Activated gamma-delta T cell (primary cell): ENCODE measurements around the gene PLCB3.

Source experiments
- DNase-seq: peaks from one replicate; lab custom pipeline; 2025; lab: John Stamatoyannopoulos, UW

The PLCB3 gene

DNA sequence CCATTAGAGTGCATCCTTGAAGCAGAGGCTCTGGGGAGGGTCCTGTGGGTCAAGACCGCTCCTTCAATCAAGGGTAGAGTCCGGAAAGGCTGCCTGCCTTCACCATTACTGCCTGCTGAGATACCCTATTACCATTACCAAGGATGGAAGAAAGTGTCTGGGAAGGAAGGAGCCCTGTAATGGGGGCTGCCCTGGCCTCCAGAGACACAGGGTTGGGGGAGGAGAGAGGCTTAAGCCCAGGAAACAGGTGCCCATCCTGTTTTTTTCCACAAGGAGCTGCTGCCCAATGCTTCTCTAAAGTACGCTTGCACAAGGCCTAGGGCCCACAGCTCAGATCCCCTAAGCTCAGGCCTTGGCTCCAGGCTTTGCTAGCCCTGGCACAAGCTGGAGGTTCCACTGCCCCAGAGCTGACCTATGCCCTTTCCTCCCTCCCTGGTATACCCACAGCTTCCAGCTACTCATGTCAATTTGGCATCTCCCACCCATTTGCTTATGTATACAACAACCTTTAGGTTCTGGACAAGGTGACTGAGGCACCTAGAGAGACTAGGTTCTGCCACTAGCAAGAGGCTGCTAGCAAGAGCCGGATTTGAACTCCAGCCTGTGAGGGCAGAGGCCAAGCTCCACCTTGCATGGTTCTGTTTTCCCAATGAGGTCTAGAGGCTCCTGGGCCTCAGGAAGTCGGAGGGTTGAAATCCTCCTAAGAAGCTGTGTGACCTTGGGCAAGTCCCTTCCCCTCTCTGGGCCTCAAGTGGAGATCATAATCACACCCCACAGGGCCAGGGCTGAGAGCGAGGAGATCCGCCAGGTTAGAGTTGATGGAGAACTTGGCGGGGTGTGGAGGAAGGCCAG is 1.5 kb upstream of the PLCB3 start:
- DNase-seq: no peak

DNA sequence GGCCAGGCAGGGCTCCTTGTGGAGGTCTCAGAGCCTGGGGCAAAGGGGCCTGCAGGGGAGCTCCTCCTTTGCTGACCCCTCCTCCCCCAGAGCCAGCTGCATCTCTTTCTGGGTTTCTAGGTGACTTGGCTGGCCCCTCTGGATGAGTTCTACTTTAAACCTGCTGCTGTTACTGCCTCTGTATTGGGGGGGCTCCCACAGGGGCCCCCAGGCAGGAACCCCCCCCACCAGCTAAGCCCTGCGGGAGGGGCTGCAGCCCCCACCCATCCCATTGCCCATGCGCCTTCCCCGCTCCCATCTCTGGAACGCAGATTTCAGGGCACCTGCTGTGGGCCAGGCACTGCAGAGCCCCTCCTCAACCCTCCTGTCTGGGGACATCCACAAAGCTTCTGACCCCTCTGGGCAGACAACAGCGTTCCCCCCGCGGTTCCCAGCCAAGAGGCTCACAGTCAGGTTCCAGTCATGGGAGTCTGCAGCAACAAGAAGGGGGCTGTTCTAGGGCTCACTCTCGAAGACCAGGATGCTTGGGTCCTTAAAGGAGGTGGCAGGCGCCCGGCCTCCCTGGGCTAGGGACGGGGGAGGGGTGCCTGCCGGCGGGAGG is 815 bp upstream of the PLCB3 start:
- DNase-seq: no peak

DNA sequence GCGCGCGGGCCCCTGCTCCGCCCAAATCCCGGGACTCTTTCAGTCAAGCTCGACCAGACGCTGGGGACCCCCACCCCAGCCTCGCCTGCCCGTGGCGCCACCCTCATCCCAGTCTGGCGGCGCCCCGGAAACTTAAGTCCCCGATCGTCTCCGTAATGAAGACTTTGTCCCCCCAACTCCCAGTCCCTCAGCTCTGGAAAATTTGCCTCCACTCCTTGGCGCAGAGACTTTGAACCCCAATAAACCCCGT is 348 bp downstream of the PLCB3 start:
- DNase-seq: no peak

DNA sequence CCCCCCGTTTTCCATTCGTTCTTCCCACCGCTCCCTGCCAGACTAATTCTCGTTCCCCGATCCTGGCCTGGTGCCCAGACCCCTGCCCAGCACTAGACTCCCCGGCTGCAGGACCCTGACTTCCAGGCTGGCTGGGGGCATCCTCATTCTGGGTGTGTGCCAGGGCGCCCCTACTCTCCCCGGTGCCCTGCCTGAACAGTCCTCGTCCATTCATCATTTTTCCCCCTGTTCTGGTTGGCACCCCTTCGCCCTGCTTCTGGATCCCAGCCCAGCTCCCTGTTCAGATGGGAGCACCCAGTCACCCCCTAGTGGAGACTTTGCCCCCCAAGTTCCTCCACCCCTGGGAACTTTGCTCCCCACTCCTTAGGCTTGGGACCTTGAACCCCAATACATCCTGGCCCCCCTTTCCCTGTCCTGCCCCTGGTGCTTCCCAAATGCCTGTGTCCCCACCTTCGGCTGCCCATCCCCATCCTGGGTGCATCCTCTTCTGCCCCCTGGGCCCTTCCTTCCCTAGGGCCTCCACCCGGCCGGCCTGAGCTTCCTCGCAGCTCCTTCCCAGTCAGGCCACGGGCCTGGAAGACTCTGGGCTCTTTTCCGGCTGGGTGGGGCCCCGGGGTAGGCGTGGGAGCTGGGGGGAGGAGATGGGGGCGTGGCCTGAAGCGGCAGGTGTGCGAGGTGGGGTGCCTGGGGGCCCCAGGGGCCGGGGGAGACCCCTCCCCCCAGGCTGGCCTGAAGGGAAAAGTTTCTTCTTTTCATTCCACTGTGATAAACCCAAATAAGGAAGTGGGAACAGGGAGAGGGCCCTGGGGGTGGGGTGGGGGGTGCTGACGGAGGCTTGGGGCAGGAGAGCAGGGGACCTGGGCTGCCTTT is 908 bp downstream of the PLCB3 start:
- no peak for DNase-seq

DNA sequence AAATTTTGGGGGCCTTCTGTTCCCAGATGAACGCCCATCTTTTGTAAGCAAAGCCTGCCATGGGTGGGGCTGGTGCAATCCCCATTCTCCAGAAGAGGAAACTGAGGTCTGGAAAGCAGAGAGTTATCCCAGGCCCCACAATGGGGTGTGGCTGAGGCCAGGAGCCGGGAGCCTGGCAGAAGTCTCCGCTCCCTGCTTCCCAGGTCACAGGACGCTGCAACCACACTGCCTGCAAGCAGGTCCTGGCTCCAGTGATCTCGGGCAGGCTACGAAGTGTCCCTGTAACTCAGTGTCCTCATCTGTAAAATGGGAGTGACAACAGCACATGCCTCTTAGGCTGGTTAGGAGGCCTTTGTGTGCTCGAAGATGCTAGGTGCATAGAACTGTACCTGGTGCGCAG is 1.7 kb downstream of the PLCB3 start:
- no peak for DNase-seq

DNA sequence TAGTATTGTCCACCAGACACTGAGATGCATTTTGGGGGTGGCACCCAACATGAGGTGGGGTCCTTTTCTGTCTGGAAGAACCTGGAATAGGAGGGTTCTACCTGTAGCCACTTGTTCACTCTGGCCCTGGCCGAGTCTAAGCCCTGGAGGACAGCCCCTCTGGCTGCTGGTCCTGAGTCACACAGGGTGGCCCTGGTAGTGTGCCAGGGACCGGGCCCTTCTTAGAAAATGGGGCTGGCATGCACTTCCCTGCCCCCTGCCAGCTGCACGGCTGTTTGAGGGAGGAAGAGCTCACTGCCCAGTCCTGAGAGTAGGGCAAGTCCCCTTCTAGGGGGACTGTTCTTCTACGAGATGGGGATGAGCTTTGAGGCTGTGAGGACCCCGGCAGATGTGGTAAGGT is 2.2 kb downstream of the PLCB3 start:
- DNase-seq: no peak

DNA sequence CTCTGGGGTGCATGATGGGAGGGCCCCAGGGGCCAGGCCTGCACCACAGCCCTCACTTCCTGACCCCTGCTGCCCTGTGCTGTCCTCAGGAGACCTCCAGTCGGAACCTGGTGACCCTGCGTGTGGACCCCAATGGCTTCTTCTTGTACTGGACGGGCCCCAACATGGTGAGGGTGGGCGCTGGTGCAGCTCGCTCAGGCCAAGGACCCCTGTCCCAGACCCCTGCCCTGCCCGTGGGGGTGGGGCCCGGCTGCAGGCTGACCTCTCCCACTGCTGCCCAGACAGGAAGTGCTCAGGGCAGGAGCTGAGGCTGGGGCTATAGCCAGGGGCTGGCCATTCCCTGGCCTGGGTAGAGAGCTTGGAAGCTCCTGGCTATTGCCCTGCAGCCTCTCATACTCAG is 3.0 kb downstream of the PLCB3 start:
- DNase-seq: no peak

DNA sequence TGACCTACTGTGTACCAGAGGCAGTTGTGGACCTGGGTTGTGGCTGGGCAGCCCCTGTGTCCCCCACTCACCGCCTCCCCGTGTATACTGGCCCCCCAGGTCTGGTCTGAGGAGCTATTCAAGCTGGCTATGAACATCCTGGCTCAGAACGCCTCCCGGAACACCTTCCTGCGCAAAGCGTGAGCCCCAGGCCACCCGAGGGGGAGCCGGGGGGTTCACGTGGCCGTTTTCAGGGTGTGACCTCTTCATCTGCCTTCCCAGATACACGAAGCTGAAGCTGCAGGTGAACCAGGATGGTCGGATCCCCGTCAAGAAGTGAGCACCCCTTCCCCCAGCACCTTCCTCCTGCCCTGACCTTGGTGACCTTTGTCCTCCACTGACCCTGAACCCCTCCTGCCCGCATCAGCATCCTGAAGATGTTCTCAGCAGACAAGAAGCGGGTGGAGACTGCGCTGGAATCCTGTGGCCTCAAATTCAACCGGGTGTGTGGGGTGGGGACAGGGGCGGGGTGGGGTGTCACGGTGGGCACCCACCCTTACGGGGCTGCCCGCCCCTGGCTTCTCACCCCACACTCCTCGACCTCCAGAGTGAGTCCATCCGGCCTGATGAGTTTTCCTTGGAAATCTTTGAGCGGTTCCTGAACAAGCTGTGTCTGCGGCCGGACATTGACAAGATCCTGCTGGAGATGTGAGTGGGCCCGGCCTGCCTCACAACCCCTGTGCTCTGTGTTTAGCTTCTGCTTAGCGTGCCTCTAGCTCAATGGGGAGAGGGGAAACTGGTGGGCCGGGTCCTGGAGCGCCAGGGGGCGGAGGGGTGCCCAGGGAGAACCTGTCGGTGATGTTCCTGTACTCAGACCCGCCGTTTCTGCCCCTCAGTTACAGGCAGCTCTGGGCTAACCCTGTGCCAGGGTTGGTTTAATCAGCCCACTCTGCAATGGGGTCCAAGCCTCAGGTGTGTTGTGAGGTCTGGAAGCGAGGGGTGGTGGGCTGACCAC is 4.1 kb downstream of the PLCB3 start:
- no peak for DNase-seq

DNA sequence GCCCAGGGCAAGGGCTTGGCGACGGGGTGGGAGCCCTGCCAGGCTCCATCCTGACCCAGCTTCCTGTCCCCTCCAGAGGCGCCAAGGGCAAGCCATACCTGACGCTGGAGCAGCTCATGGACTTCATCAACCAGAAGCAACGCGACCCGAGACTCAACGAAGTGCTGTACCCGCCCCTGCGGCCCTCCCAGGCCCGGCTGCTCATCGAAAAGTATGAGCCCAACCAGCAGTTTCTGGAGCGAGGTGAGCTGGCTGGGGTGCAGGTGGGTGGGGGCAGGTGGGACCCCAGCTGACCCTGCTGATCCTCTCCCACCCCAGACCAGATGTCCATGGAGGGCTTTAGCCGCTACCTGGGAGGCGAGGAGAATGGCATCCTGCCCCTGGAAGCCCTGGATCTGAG is 5.0 kb downstream of the PLCB3 start:
- DNase-seq: no peak

DNA sequence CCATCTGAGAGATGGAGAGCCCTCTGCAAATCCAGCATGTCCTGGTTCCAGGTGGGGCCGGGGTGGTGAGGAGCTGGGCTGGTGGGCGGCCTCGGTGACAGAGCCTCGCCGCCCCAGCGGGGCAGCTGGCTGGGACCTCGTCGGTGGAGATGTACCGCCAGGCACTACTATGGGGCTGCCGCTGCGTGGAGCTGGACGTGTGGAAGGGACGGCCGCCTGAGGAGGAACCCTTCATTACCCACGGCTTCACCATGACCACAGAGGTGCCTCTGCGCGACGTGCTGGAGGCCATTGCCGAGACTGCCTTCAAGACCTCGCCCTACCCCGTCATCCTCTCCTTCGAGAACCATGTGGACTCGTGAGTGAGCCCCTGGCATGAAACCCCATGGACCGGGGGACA is 7.0 kb downstream of the PLCB3 start:
- no peak for DNase-seq

DNA sequence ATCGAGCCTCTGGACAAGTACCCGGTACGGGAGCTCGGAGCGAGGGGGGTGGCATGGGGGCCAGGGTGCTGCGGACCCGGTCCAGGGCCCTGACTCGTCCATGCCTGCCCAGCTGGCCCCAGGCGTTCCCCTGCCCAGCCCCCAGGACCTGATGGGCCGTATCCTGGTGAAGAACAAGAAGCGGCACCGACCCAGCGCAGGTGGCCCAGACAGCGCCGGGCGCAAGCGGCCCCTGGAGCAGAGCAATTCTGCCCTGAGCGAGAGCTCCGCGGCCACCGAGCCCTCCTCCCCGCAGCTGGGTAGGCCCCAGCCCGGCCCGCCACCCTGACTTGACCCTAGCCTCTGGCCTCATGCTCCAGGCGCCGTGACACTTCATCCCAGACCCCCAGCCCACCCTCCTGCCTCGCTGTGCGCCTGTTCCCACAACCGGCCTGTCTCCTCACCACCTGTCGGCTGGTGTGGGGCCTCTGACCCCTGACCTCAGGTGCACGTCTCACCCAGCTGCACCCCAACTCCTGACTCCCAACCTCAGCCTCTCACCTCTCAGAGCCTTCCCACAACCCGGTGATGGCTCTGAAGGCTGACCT is 7.7 kb downstream of the PLCB3 start:
- no peak for DNase-seq

DNA sequence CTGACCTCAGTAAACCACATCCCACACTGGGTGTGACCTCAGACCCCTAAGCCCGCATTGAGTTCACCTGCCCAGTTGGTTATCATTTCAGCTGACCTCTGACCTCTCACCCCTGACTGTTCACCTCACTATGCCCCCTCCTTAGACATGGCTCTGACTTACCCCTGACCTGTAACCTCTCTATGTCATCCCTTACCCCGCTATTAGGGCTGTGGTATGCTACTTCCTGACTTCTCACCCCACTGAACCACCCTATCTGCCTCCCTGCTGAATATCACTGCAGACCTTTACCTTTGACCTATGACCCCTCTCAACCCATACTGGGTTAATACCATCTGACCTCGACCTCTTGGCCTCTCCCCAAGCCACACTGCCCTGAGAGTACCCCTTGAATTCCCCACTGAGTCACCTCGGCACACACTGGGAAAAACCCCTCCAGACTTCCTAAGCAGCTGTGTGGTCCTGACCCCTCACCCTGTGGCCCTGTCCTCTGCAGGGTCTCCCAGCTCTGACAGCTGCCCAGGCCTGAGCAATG is 8.3 kb downstream of the PLCB3 start:
- DNase-seq: no peak

DNA sequence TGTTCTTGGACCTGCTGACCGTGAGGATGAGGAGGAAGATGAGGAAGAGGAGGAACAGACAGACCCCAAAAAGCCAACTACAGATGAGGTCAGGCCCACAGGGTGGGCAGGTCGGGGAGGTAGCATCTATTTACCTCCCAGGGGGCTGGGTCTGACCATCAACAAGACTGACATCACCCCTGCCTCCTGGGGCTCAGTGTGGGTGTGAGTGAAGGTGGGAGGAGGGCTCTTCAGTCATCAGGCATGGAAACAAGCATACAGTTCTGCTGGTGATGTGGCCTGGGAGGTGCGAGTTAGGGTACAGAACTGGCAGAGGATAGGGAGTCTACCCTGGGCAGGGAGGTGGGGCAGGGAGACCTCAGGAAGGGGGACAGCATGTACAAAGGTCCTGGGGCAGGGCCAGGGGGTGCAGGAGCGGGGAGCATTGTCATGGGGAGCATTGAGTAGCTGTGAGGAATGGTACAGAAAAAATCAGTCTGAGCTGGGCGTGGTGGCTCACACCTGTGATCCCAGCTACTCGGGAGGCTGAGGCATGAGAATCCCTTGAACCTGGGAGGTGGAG is 8.9 kb downstream of the PLCB3 start:
- no peak for DNase-seq

DNA sequence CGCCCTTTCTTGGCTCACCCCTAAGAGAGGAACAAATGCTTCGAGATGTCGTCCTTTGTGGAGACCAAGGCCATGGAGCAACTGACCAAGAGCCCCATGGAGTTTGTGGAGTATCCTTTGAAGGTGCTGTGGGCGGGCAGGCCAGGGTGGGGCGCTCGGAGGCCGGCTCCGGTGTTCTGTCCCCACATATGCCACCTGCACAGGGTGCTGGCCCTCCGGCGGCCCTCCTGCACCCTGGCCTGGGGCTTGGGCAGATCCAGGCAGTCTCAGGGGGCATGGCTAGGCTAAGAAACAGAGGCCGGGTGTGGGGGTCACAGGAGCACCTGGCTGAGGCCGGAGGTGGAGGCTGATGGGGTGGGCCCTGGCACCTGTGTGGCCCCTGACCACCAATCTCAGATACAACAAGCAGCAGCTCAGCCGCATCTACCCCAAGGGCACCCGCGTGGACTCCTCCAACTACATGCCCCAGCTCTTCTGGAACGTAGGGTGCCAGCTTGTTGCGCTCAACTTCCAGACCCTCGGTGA is 10.3 kb downstream of the PLCB3 start:
- no peak for DNase-seq

DNA sequence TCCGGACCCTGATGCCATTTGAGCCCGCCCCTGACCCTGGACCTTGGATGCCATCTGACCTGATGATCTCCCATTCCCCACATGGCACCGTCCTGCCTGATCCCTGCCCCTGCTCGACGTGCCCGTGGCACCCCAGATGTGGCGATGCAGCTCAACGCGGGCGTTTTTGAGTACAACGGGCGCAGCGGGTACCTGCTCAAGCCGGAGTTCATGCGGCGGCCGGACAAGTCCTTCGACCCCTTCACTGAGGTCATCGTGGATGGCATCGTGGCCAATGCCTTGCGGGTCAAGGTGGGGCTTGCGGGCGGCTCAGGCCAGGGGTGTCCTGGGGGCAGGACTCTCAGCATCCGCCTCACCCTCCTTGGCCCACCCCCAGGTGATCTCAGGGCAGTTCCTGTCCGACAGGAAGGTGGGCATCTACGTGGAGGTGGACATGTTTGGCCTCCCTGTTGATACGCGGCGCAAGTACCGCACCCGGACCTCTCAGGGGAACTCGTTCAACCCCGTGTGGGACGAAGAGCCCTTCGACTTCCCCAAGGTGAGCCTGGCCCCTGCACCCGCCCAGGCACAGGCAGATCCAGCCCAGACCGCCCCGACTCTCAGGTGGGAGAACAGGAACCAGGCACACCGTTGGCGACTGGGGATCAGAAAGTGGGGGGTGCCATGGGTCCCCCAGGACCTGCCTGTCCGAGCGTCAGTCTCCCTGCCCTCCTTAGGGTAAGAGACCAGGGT is 11.1 kb downstream of the PLCB3 start:
- no peak for DNase-seq

DNA sequence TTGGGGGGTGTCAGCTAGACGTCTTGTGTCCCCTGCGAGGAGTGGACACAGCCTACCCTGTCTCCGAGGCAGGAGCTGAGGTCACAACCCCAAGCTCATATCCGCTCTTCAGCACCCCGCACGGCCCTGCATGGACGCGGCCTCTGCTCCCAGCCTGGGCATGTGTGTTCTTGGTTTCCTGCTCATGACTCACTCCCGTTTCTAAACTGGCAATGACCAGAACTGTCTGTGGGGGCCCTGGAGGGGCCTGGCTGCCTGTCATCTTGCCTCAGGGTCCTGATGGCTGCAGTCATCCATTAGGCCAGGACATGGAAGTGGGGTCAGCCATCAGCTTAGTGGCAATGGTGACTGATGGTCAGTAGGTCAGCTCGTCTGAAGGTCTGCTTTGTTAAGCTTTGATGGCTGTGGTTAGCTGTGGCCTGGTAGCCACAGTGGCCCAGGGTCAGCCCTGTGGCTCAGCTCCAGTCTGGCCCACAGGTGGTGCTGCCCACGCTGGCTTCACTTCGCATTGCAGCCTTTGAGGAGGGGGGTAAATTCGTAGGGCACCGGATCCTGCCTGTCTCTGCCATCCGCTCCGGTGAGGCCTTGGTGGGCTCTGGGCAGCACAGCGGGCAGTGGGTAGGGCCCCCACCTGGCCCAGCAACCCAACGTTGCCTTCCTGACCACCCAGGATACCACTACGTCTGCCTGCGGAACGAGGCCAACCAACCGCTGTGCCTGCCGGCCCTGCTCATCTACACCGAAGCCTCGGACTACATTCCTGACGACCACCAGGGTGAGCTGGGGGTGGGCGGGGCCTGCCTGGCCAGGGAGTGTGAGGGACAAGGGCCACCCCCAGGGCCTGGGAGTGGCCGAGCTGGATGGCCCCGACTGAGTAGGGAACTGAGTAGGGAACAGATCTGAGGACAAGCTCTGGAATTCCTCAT is 12.0 kb downstream of the PLCB3 start:
- no peak for DNase-seq

DNA sequence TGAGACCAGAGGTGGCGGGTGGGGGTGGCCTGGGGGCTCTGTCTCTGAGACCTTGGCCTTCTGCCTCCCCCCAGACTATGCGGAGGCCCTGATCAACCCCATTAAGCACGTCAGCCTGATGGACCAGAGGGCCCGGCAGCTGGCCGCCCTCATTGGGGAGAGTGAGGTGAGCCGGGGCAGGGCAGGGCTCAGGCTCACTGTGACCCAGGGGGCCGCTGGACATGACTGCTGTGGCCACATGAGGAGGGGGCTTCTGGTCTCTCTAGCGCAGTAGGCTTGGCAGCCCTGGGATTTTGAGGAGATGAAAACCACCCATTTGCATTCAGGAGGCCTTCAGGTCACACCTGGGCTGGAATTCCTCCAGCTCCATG is 12.6 kb downstream of the PLCB3 start:
- DNase-seq: no peak

DNA sequence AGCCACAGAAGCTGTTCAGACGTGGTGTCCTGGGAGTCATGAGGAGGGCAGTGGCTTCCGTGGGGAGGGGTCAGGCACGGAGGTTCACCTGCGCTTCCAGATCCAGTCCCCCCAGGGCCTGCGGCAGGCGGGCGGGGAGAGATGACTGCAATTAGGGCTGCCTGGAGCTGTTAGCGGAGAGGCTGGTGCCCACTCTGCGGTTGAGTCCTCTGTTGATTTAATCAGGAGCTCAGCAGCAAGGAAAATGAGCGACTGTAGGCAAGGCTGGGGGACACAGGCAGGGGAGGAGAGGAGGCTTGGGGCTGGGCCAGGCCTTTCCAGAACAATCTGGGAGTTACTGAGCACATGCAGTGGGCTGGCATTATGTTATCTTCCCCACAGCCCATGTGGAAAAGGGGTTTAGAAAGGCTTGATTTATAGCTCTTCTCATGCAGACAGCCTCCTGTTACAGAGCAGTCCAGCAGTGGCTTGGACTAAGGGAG is 13.1 kb downstream of the PLCB3 start:
- no peak for DNase-seq
